Heart right ventricle (tissue), 16 donors: ENCODE data around the gene AGPAT1. TPM values are rescaled to one million over a fixed set of nuclear protein-coding genes. Genes with fewer than 3 reads are reported as not detected.
"Not testable (repeated sequence)": the region's sequence is repeated elsewhere in the genome, so short reads cannot be mapped to it uniquely, and the experiment has no call there.

Experiments
- ATAC-seq, 8 donors: fragments of 200-7000 bp; cut with Tn5 transposase; one replicate each; pipeline ENCODE4 v1.9.1; 2020; ENCODE audit warnings: mild to moderate bottlenecking in 8 of 8, moderate library complexity in 8 of 8, moderate number of reproducible peaks in 1 of 8
- DNase-seq, 2 donors: peaks; one replicate each; pipeline ENCODE4 v3.0.0-alpha.2; 2020
- H3K27ac ChIP-seq, 10 donors: fragments of 200-600 bp; sonication (generic) in 2 of 10; one replicate each; pipeline versions ENCODE4 v1.5.0 to v1.8.0; 2020 to 2022; ENCODE audit warnings: mild to moderate bottlenecking in 3 of 10
- H3K27me3 ChIP-seq, 7 donors: fragments of 200-600 bp; one replicate each; pipeline ENCODE4 v1.8.0; 2021 to 2022; ENCODE audit warnings: mild to moderate bottlenecking in 2 of 7
- H3K36me3 ChIP-seq, 9 donors: fragments of 200-600 bp; sonication (generic) in 1 of 9; one replicate each; pipeline versions ENCODE4 v1.5.0 to v1.8.0; 2020 to 2022; ENCODE audit warnings: mild to moderate bottlenecking in 2 of 9
- H3K4me1 ChIP-seq, 9 donors: fragments of 200-600 bp; sonication (generic) in 1 of 9; one replicate each; pipeline versions ENCODE4 v1.5.0 to v1.8.0; 2020 to 2022; ENCODE audit warnings: mild to moderate bottlenecking in 4 of 9
- H3K4me3 ChIP-seq, 10 donors: fragments of 200-600 bp; sonication (generic) in 2 of 10; one replicate each; pipeline versions ENCODE4 v1.5.0 to v1.8.0; 2020 to 2022; ENCODE audit warnings: mild to moderate bottlenecking in 7 of 10, moderate library complexity in 2 of 10
- H3K9me3 ChIP-seq, 11 donors: fragments of 200-600 bp in 10 of 11; sonication (generic) in 2 of 11; one replicate each; pipeline versions ENCODE4 v1.5.0 to v1.8.0; 2013 to 2022; ENCODE audit warnings: mild to moderate bottlenecking in 2 of 11, control low read depth in 1 of 11, moderate library complexity in 1 of 11
- WGBS, 2 donors: extraction: QIAGEN DNeasy Blood & Tissue Kit; methylation state at CpG; one replicate each; pipeline ENCODE4 v1.1.7; 2013; ENCODE audit warnings: inconsistent platforms in 1 of 2; 5-methylcytosine and 5-hydroxymethylcytosine counted together
- intact Hi-C, 10 donors: fragments of 100-400 bp; cut with DNase I; formaldehyde crosslinking; loops; one replicate each; pipeline versions ENCODE4 v1.11.1 to v1.14.2; 2022
- polyA plus RNA-seq, 2 donors: library from polyadenylated mRNA; stranded (reverse); fragments of 200-250 nt; gene quantifications; one replicate each; pipeline ENCODE4 v1.2.3, GENCODE V29; 2013
- total RNA-seq, 10 donors: library from RNA; stranded (reverse); fragmentation: NEBNext Ultra II Directional in 3 of 10; extraction: Animal tissue kit (Norgen Biotek cat#: 25700) in 3 of 10; gene quantifications; one replicate each; pipeline versions ENCODE4 v1.2.1 to v1.2.4, GENCODE V29; 2021 to 2023
- TF ChIP-seq, protein P1 (sequence below), 9 donors: fragments of 200-600 bp; sonication (generic) in 2 of 9; IDR thresholded peaks; one replicate each; pipeline versions ENCODE4 v1.5.0 to v1.8.0; 2021 to 2022; ENCODE audit warnings: antibody characterized with exemption in 9 of 9, mild to moderate bottlenecking in 5 of 9, moderate library complexity in 1 of 9
- donor health status: Arrhythmogenic right ventricular cardiomyopathy.
- donor health status: ischemic (EF 13 %, LVEDD 7.1; RV severe dilation, severe dysfunction).
- donor health status: healthy with polysubstance abuse.
- donor health status: DM: no; HTN: yes; CAD: no.
- donor health status: DM: no; HTN: no; CAD: no.
- donor health status: ischemic (EF 25% LVEDD 6.9; RV normal size, moderate dysfunction).
- donor health status: ischemic (EF 25% LVEDD 5.7; RV mildly dilated, moderate dysfunction).
- donor health status: healthy.
- donor health status: DM: yes; HTN: yes; CAD: no.
- donor health status: Ischemic cardiomyopathy.
- donor health status: ischemic (EF 35%, LVEDD 5.7; RV mildly dilated, moderate dysfunction).
- donor health status: nonischemic (EF 11% LVEDD 7.7; RV severe dilation, severe dysfunction).
- donor health status: DM: yes; HTN: yes; CAD: no.
- donor health status: PGD.
- donor health status: ischemic (EF 29% LVEDD 5.4; RV normal size, mild dysfunction).
- donor health status: nonischemic (EF 23%, LVEDD 6.1; RV moderate dilation, normal function).

AGPAT1 gene
- total and polyA plus RNA-seq, 12 donors, result 39.0 to 63.1 (median 49.1) TPM

DNA sequence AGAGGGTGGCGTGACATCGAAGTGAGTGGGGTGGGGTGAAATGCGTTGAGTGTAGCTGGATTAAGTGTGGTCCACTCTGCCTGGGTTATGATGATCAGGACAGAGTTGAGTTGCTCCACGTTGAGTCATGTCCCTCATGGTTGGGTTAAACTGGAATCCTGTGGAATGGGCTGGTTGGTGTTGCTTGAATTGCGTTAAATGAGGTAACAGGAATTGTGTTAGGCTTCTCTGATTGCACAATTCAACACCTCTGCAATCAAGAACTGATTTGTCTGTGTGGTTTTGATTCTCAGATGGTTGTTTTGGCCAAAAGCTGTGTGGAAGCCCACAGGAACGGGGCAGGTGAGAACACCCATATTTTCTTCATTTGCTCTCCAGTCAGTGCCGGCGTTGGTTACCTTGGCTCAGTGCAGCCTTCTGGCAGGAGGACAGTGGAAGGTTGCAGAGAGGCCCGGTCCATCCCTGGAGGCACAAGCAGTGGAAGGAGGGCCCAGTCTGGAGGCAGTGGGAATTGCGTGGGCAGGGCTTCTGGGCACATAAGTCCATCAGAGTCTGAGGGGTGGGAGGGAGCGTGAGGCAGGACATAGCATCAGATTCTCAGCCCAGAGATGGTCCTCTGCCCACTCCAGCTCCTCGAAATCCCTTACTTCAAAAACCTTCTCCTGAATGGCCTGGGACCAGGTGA lies 36.3 kb upstream of the AGPAT1 start:
- H3K4me1 ChIP-seq, result no peaks in the 10 kb centered on the region
- DNase-seq, result no peak
- peak in 4 of 8 donors; percentile 13 to 35 (median 22) for ATAC-seq
- H3K36me3 ChIP-seq, result peaks cover 0 to 96% (median 0%) of the 10 kb centered on the region in 9 donors
- no peaks in the 10 kb centered on the region for H3K9me3 ChIP-seq
- WGBS, 2 donors, result 80 to 86% methylated on average over 12 of the region's 12 CpGs
- H3K4me3 ChIP-seq, result no peak overlapping the region
- TF ChIP-seq, protein P1, sequence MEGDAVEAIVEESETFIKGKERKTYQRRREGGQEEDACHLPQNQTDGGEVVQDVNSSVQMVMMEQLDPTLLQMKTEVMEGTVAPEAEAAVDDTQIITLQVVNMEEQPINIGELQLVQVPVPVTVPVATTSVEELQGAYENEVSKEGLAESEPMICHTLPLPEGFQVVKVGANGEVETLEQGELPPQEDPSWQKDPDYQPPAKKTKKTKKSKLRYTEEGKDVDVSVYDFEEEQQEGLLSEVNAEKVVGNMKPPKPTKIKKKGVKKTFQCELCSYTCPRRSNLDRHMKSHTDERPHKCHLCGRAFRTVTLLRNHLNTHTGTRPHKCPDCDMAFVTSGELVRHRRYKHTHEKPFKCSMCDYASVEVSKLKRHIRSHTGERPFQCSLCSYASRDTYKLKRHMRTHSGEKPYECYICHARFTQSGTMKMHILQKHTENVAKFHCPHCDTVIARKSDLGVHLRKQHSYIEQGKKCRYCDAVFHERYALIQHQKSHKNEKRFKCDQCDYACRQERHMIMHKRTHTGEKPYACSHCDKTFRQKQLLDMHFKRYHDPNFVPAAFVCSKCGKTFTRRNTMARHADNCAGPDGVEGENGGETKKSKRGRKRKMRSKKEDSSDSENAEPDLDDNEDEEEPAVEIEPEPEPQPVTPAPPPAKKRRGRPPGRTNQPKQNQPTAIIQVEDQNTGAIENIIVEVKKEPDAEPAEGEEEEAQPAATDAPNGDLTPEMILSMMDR (IDR thresholded peaks at IDR 0.05), result no peak
- H3K27ac ChIP-seq, result no peak overlapping the region
- intact Hi-C loops, result no loop called here
- H3K27me3 ChIP-seq, result no peaks in the 10 kb centered on the region

DNA sequence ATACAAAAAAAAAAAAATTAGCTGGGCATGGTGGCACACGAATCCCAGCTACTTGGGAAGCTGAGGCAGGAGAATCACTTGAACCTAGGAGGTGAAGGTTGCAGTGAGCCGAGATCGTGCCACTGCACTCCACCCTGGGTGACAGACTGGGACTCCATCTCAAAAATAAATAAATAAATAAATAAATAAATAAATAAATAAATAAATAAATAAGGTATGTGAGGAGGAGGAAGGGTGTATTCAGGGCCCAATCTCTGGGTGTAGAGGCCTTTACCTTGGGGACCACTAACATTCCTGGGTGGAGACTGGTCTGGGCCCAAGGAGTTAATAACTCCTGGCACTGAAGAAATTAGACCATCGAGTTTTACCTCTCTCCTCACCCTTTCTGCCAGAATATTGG lies 35.5 kb upstream of the AGPAT1 start:
- intact Hi-C loops, H3K9me3 ChIP-seq, H3K27ac ChIP-seq, H3K27me3 ChIP-seq, ATAC-seq, H3K4me3 ChIP-seq, DNase-seq, H3K4me1 ChIP-seq: not testable (repeated sequence)
- peaks cover 0 to 96% (median 0%) of the 10 kb centered on the region in 9 donors for H3K36me3 ChIP-seq
- 86 to 87% methylated on average over 4 of the region's 4 CpGs for WGBS, 2 donors

DNA sequence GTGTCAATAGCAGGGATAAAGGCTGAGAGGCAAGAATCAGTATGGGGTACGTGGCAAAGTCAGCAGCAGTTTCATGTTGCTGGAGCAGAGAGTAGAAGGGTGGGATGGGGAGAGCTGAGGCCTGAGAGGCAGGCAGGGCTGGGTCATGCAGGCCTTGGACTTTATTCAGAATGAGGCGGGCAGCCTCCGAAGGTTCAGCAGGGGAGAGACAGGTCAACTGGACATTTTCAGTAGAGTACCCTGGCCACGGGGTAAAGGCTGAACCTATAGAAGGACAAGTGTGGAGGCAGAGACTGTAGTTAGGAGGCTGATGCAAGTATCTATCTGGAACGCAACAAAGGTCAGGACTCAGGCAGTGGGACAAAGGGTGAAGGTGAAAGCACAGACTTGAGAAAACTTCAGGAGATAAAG lies 34.3 kb upstream of the AGPAT1 start:
- H3K4me1 ChIP-seq, result no peaks in the 10 kb centered on the region
- WGBS, 2 donors, result 85 to 88% methylated on average over 5 of the region's 5 CpGs

DNA sequence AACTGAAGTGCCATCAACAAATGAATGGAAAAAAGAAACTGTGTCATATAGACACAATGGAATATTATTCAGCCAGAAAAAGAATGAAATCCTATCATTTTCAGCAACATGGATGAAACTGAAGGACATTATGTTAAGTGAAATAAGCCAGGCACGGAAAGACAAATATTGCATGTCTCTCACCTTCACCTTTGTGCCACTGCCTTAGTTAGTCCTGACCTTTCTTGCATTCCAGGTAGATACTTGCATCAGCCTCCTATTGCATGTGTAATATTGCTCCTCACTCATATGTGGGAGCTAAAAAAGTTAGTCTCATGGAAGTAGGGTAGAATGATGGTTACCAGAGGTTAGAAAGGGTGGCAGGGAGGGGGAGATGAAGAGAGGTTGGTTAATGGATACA lies 33.1 kb upstream of the AGPAT1 start:
- peaks cover 0 to 97% (median 0%) of the 10 kb centered on the region in 9 donors for H3K36me3 ChIP-seq
- no peak overlapping the region for H3K27ac ChIP-seq
- WGBS, 2 donors, result 74 to 95% methylated on average over 1 of the region's 1 CpG
- intact Hi-C loops, result no loop called here
- DNase-seq, result no peak
- H3K27me3 ChIP-seq, result no peaks in the 10 kb centered on the region
- TF ChIP-seq, protein P1 (IDR thresholded peaks at IDR 0.05), result no peak
- peaks cover 0 to under 1% (median 0%) of the 10 kb centered on the region in 9 donors for H3K4me1 ChIP-seq
- H3K9me3 ChIP-seq, result no peaks in the 10 kb centered on the region
- H3K4me3 ChIP-seq, result no peak overlapping the region
- no peak for ATAC-seq

More for the DNA sequence above, 34.3 kb upstream of the AGPAT1 start:
- Histone ChIP-seq H3K9me3 (no peaks in the 10 kb centered on the region), H3K36me3 (peaks cover 0 to 95% (median 0%) of the 10 kb centered on the region in 9 donors), H3K27ac (no peak overlapping the region), H3K4me3 (no peak overlapping the region), H3K27me3 (no peaks in the 10 kb centered on the region)
- intact Hi-C loops, result no loop called here
- DNase-seq (no peak), ATAC-seq (peak in 1 of 8 donors; percentile 21)
- TF ChIP-seq, protein P1 (IDR thresholded peaks at IDR 0.05), result no peak

DNA sequence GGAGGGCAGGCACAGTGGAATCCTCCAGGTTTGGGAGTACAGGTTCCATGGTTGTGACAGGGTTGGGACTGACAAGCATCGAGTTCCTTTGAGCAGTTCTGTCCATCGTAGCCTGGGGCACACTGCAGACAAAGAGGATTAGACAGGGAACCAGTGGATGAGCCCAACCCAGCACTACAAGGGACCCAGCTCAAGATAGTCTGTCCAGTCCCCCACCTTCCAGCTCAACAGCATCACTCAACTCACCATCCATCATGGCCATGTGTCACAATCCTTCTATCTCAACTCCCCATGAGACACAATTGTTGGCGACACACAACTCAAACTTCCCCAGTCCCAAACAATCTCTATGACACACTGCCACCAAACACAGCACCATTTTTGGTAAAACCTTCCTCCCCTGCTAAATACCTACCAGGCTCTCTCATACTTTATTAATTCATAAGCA lies 28.4 kb upstream of the AGPAT1 start:
- H3K4me1 ChIP-seq, result peaks cover 0 to 9% (median 0%) of the 10 kb centered on the region in 9 donors
- H3K27ac ChIP-seq, result no peak overlapping the region
- H3K9me3 ChIP-seq, result no peaks in the 10 kb centered on the region
- ATAC-seq (no peak), DNase-seq (no peak)
- WGBS, 2 donors, result 85 to 89% methylated on average over 3 of the region's 3 CpGs
- H3K27me3 ChIP-seq, result peaks cover 0 to 10% (median 0%) of the 10 kb centered on the region in 7 donors
- no peak overlapping the region for H3K4me3 ChIP-seq
- peaks cover 0 to 97% (median 5%) of the 10 kb centered on the region in 9 donors for H3K36me3 ChIP-seq
- intact Hi-C loops, result no loop called here
- TF ChIP-seq, protein P1 (IDR thresholded peaks at IDR 0.05), result no peak
